ENCODE results near the gene SNRPB2. TPM values are rescaled to one million over a fixed set of nuclear protein-coding genes. Genes with fewer than 3 reads are reported as not detected.

Gene SNRPB2
- total and polyA plus RNA-seq, 2 donors (not counting 3 experiments of a cell fraction or from before 2014, with no cell fraction given), result 43.7 to 76.0 TPM

DNA sequence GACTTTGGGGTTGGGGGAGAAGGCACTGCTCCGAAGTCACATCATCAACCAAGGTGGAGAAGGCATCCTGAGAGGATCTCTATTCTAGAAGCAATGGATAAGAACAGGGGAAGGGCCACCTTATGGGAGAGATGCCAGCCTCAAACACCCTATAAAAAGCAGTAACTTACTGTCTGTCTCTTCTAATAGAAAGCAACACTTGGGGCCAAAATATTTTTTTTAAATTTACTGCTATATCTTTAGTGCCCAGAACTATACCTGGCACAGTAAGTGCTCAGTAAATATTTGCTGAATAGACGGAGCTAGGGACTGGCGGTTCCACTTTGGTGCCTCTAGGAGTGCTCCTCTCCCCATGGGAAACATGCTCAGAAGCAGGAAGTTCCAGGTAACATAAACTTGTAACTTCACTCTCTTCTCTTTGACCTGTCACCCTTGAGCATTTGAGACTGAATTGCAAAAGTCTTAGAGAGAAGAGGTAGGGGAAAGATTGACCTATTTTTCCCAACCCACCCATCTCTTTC lies 17.5 kb downstream of the SNRPB2 start:
- no peaks in the 10 kb centered on the region for H3K4me1 ChIP-seq (ENCODE audit: control insufficient read depth, extremely low read depth, insufficient read depth, low read length)
- no peak for DNase-seq (ENCODE audit: low read depth, low spot score)
- no peak overlapping the region for H2AFZ ChIP-seq (ENCODE audit: low read depth, low read length)
- no peaks in the 10 kb centered on the region for H3K9me3 ChIP-seq (replicated peaks; ENCODE audit: control insufficient read depth, insufficient read depth, low read length)
- H3K9me1 ChIP-seq (replicated peaks; ENCODE audit: control insufficient read depth, extremely low read depth, insufficient read depth, low read length), result no peaks in the 10 kb centered on the region
- TF ChIP-seq MYC (IDR thresholded peaks at IDR 0.05; ENCODE audit: low read depth, low read length), result no peak
- TF ChIP-seq, protein P1, sequence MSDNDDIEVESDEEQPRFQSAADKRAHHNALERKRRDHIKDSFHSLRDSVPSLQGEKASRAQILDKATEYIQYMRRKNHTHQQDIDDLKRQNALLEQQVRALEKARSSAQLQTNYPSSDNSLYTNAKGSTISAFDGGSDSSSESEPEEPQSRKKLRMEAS (IDR thresholded peaks at IDR 0.05; ENCODE audit: insufficient read depth, insufficient read length), result no peak
- TF ChIP-seq GATA2 (IDR thresholded peaks at IDR 0.05; ENCODE audit: insufficient read depth, insufficient read length, low read depth, low read length), result no peak
- no peak for TF ChIP-seq EZH2 (IDR thresholded peaks at IDR 0.05; ENCODE audit: borderline replicate concordance, low read depth, low read length, severe bottlenecking)
- TF ChIP-seq, protein P2, sequence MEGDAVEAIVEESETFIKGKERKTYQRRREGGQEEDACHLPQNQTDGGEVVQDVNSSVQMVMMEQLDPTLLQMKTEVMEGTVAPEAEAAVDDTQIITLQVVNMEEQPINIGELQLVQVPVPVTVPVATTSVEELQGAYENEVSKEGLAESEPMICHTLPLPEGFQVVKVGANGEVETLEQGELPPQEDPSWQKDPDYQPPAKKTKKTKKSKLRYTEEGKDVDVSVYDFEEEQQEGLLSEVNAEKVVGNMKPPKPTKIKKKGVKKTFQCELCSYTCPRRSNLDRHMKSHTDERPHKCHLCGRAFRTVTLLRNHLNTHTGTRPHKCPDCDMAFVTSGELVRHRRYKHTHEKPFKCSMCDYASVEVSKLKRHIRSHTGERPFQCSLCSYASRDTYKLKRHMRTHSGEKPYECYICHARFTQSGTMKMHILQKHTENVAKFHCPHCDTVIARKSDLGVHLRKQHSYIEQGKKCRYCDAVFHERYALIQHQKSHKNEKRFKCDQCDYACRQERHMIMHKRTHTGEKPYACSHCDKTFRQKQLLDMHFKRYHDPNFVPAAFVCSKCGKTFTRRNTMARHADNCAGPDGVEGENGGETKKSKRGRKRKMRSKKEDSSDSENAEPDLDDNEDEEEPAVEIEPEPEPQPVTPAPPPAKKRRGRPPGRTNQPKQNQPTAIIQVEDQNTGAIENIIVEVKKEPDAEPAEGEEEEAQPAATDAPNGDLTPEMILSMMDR (IDR thresholded peaks at IDR 0.05; ENCODE audit: extremely low read depth in 1 of 2, insufficient read depth in 1 of 2, low read depth in 1 of 2, low read length in 2 of 2), result no peak
- no peak for TF ChIP-seq POLR2A (IDR thresholded peaks at IDR 0.05; ENCODE audit: low read depth, low read length)
- no peak for TF ChIP-seq FOS (IDR thresholded peaks at IDR 0.05; ENCODE audit: borderline replicate concordance, insufficient read depth, low read length)
- no peak for TF ChIP-seq POLR2AphosphoS5 (IDR thresholded peaks at IDR 0.05; ENCODE audit: insufficient read depth, low read depth, low read length)
- TF ChIP-seq JUN (IDR thresholded peaks at IDR 0.05; ENCODE audit: borderline replicate concordance, insufficient read depth, insufficient read length, low read depth), result no peak
- BruUV-seq (replicated peaks), result no TSS peak
- ChIA-PET POLR2A (no interaction called here), CTCF (no interaction called here)
- no peak overlapping the region for H3K4me3 ChIP-seq (replicated peaks in 1 of 3; ENCODE audit: insufficient read depth in 1 of 3, low read depth in 1 of 3, low read length in 3 of 3)
- no peak overlapping the region for H3K27ac ChIP-seq (ENCODE audit: insufficient read depth, low read depth, low read length)
- dilution Hi-C loops (cut with MboI; ENCODE audit: extremely low pct_ligation_motif_present, low sequenced_read_pairs), result no loop called here
- H4K20me1 ChIP-seq (replicated peaks; ENCODE audit: control insufficient read depth, extremely low read depth, insufficient read depth, low read length), result no peaks in the 10 kb centered on the region
- H3K79me2 ChIP-seq (ENCODE audit: control insufficient read depth, insufficient read depth, low read length), result no peaks in the 10 kb centered on the region
- no peak for FAIRE-seq
- no peak overlapping the region for H3K9ac ChIP-seq (replicated peaks; ENCODE audit: extremely low read depth, insufficient read depth, low read length)
- intact Hi-C loops (cut with micrococcal nuclease), result no loop called here
- H3K27me3 ChIP-seq (ENCODE audit: control insufficient read depth in 2 of 2, insufficient read depth in 2 of 2, low read length in 2 of 2), result peaks cover 4 to 12% of the 10 kb centered on the region in 2 experiments
- H3K36me3 ChIP-seq (ENCODE audit: control insufficient read depth in 2 of 2, extremely low read depth in 1 of 2, insufficient read depth in 2 of 2, low read length in 2 of 2), result no peaks in the 10 kb centered on the region
- no peak overlapping the region for H3K4me2 ChIP-seq (ENCODE audit: insufficient read depth, low read length)
